GM06990 (cell line): ENCODE results near the gene PEX5L.
"Not testable (repeated sequence)": the region's sequence is repeated elsewhere in the genome, so short reads cannot be mapped to it uniquely, and the experiment has no call there.

ENCODE experiments used
- DNase-seq: peaks from one replicate; pipeline ENCODE4 v3.0.0-alpha.2; 2011; ENCODE audit not compliant: insufficient read length; ENCODE audit errors: extremely low read depth
- H3K27me3 ChIP-seq: replicated peaks from 2 replicates; pipeline ENCODE4 v1.6.0; 2011; ENCODE audit warnings: low read length; ENCODE audit not compliant: control insufficient read depth, insufficient read depth
- H3K36me3 ChIP-seq: 2 replicates; pipeline ENCODE4 v1.5.1; 2011; ENCODE audit warnings: low read length; ENCODE audit not compliant: control insufficient read depth, insufficient read depth
- H3K4me3 ChIP-seq: replicated peaks from 2 replicates; pipeline ENCODE4 v1.5.1; 2011; ENCODE audit warnings: low read depth, mild to moderate bottlenecking, control low read depth, low read length
- CTCF ChIP-seq: IDR thresholded peaks from 2 replicates; pipeline ENCODE4 v1.5.1; 2011; ENCODE audit warnings: low read length, control low read depth, mild to moderate bottlenecking, inconsistent platforms; ENCODE audit not compliant: insufficient read depth, poor library complexity, severe bottlenecking

The PEX5L gene

DNA sequence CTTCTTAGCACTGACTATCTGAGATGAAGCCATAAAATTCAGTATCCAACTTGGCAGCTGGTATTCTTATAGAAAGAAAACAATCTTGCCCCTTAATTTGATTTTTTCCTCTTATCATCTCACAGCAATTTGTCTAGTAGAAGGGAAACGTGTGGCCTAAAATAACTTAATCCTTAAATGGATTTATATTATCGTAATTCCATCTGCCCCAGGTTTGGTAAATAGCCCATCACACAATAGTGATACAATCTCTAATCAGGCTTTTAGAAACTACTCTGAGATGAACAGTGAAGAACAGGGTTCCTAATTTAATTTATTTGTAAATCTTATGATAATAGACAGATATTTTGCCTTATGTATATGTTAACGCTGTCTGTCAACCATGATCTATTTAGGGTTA lies 24.8 kb downstream of the PEX5L start:
- Histone ChIP-seq H3K36me3 (no peaks in the 10 kb centered on the region), H3K4me3 (no peak overlapping the region), H3K27me3 (no peaks in the 10 kb centered on the region)
- no peak for DNase-seq
- no peak for TF ChIP-seq CTCF

DNA sequence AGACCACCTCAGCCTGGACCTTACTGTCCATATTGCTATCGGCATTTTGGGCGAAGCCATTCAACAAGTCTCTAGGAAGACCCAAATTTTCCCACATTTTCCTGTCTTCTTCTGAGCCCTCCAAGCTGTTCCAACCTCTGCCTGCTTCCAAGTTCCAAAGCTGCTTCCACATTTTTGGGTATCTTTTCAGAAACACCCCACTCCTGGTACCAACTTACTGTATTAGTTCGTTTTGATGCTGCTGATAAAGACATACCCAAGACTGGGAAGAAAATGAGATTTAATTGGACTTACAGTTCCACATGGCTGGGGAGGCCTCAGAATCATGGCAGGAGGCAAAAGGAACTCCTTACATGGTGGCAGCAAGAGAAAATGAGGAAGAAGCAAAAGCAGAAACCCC lies 28.4 kb downstream of the PEX5L start:
- not testable (repeated sequence) for DNase-seq, H3K4me3 ChIP-seq, H3K36me3 ChIP-seq, H3K27me3 ChIP-seq

GRCh38 chr3:180004542-180004941 lies 32.2 kb downstream of the PEX5L start:
- Histone ChIP-seq H3K27me3 (no peaks in the 10 kb centered on the region), H3K4me3 (no peak overlapping the region), H3K36me3 (no peaks in the 10 kb centered on the region)
- DNase-seq: no peak
- no peak for TF ChIP-seq CTCF

DNA sequence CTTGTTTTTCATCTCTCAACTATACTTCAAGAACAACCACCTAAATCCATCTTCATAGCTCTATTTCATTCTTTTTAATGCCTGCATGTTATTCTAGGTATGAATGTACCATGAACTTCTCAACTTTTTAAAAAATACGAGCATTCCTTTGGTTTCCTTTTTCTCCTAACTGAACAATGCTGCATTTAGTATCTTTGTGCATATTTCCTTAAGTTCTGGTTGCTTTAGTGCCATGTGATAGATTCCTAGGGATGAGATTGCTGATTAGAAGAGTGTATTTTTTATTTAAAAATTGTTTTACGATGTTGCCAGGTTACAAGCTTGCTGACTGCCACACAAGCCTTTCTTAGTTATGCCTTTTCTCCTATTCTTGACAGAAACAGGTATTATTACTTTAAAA lies 34.7 kb downstream of the PEX5L start:
- H3K27me3 ChIP-seq: no peaks in the 10 kb centered on the region
- no peaks in the 10 kb centered on the region for H3K36me3 ChIP-seq
- no peak for TF ChIP-seq CTCF
- no peak for DNase-seq
- no peak overlapping the region for H3K4me3 ChIP-seq

DNA sequence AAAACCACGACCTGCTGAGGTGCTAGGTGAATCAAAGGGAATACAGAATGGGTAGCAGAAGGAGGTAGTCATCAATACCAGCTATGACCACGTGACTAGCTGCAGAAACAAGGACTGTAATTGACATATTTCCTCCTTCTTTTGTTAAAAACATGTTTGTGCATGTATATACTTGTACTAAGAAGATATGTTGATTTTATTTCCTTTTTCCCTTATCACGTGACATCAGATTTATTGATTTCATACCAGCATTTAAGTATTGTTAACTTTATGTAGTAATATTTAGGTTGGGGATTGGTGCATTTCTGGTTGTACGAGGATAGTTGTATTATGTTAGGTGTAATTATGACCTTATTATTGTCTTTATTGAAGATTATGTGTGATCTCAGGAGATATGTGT lies 36.2 kb downstream of the PEX5L start:
- no peaks in the 10 kb centered on the region for H3K36me3 ChIP-seq
- no peak overlapping the region for H3K4me3 ChIP-seq
- DNase-seq: no peak
- H3K27me3 ChIP-seq: no peaks in the 10 kb centered on the region
- no peak for TF ChIP-seq CTCF

GRCh38 chr3:179995406-179995805 lies 41.3 kb downstream of the PEX5L start:
- H3K36me3 ChIP-seq: no peaks in the 10 kb centered on the region
- H3K4me3 ChIP-seq: no peak overlapping the region
- no peak for TF ChIP-seq CTCF
- no peaks in the 10 kb centered on the region for H3K27me3 ChIP-seq
- no peak for DNase-seq

GRCh38 chr3:179991883-179992282 lies 44.9 kb downstream of the PEX5L start:
- no peak for DNase-seq
- Histone ChIP-seq H3K4me3 (no peak overlapping the region), H3K27me3 (no peaks in the 10 kb centered on the region), H3K36me3 (no peaks in the 10 kb centered on the region)
- no peak for TF ChIP-seq CTCF
